HepG2 (cell line): Measurements from ENCODE around the gene POLR3GL. TPM values are rescaled to one million over a fixed set of nuclear protein-coding genes. Genes with fewer than 3 reads are reported as not detected.

Experiments
- ARID4A ChIP-seq: sonication (generic); formaldehyde crosslinking; IDR thresholded peaks from 2 replicates; pipeline ENCODE4 v1.5.0; 2020; ENCODE audit warnings: mild to moderate bottlenecking, missing genetic modification reagents, borderline replicate concordance
- FOSL2 ChIP-seq: sonication (generic); formaldehyde crosslinking; IDR thresholded peaks from 2 replicates; pipeline ENCODE4 v1.4.0; 2020; ENCODE audit warnings: missing genetic modification reagents
- FOXC1 ChIP-seq: sonication (generic); formaldehyde crosslinking; IDR thresholded peaks from 2 replicates; pipeline ENCODE4 v1.8.0; 2022; ENCODE audit warnings: mild to moderate bottlenecking, missing genetic modification reagents, borderline replicate concordance
- HOXA3 ChIP-seq: sonication (generic); formaldehyde crosslinking; IDR thresholded peaks from 2 replicates; pipeline ENCODE4 v1.5.0; 2020; ENCODE audit warnings: missing genetic modification reagents
- IKZF1 ChIP-seq: fragments of 450-650 bp; IDR thresholded peaks from 2 replicates; pipeline ENCODE4 v1.7.1; 2016
- KDM1A ChIP-seq: IDR thresholded peaks from 2 replicates; pipeline ENCODE4 v1.6.1; 2016; ENCODE audit warnings: missing compliant biosample characterization
- KDM6A ChIP-seq: IDR thresholded peaks from 2 replicates; pipeline ENCODE4 v1.6.1; 2016; ENCODE audit warnings: low read depth
- KLF6 ChIP-seq: IDR thresholded peaks from 2 replicates; pipeline ENCODE4 v1.8.0; 2016; ENCODE audit warnings: missing biosample characterization, missing genetic modification reagents
- MXD4 ChIP-seq: IDR thresholded peaks from 2 replicates; pipeline ENCODE4 v1.6.1; 2016; ENCODE audit warnings: mild to moderate bottlenecking, missing biosample characterization, missing genetic modification reagents
- NFRKB ChIP-seq: fragments of 450-650 bp; IDR thresholded peaks from 2 replicates; pipeline ENCODE4 v1.6.1; 2017
- TBL1XR1 ChIP-seq: fragments of 150-350 bp; IDR thresholded peaks from 2 replicates; pipeline ENCODE4 v1.6.1; 2014; ENCODE audit warnings: borderline replicate concordance, low read length; ENCODE audit not compliant: partially characterized antibody
- TEAD3 ChIP-seq: optimal IDR thresholded peaks from 2 replicates; pipeline ENCODE3; 2016; ENCODE audit warnings: borderline replicate concordance
- ZBTB39 ChIP-seq: sonication (generic); formaldehyde crosslinking; IDR thresholded peaks from 2 replicates; pipeline ENCODE4 v1.5.0; 2020; ENCODE audit warnings: missing genetic modification reagents
- ZGPAT ChIP-seq: IDR thresholded peaks from 2 replicates; pipeline ENCODE4 v1.6.1; 2016; ENCODE audit warnings: mild to moderate bottlenecking
- ZNF256 ChIP-seq: sonication (generic); formaldehyde crosslinking; conservative IDR thresholded peaks from 2 replicates; pipeline ENCODE4 v1.4.0; 2020; ENCODE audit warnings: missing genetic modification reagents
- ZNF260 ChIP-seq: sonication (generic); formaldehyde crosslinking; IDR thresholded peaks from 2 replicates; pipeline ENCODE4 v1.4.0; 2020; ENCODE audit warnings: missing genetic modification reagents, low read depth, mild to moderate bottlenecking, borderline replicate concordance
- ZNF275 ChIP-seq: sonication (generic); formaldehyde crosslinking; IDR thresholded peaks from 2 replicates; pipeline ENCODE4 v1.8.0; 2022; ENCODE audit warnings: missing genetic modification reagents, mild to moderate bottlenecking, inconsistent platforms, borderline replicate concordance
- ZNF382 ChIP-seq: sonication (generic); formaldehyde crosslinking; IDR thresholded peaks from 2 replicates; pipeline ENCODE4 v1.5.0; 2020; ENCODE audit warnings: missing genetic modification reagents, mild to moderate bottlenecking, borderline replicate concordance
- ZNF772 ChIP-seq: sonication (generic); formaldehyde crosslinking; IDR thresholded peaks from 2 replicates; pipeline ENCODE4 v1.5.0; 2020; ENCODE audit warnings: mild to moderate bottlenecking, missing genetic modification reagents
- ZNF792 ChIP-seq: IDR thresholded peaks from 2 replicates; pipeline ENCODE4 v1.6.1; 2016
- ZNF891 ChIP-seq: sonication (generic); formaldehyde crosslinking; IDR thresholded peaks from 2 replicates; pipeline ENCODE4 v1.5.0; 2020; ENCODE audit warnings: mild to moderate bottlenecking, missing genetic modification reagents
- ZSCAN25 ChIP-seq: sonication (generic); formaldehyde crosslinking; IDR thresholded peaks from 2 replicates; pipeline ENCODE4 v1.8.0; 2022; ENCODE audit warnings: mild to moderate bottlenecking, missing genetic modification reagents
- polyA plus RNA-seq, 8 experiments: library from polyadenylated mRNA; depleted of rRNA in 3 of 8; stranded (reverse) in 7 of 8; unstranded in 1 of 8; fragments of >200 nt; fragmentation: Illumina TruSeq in 4 of 8; extraction: Trizol in 4 of 8; gene quantifications; 2 replicates each; pipeline versions ENCODE4 v1.2.1 to v1.2.3, GENCODE V29; 2011 to 2016; ENCODE audit warnings: low read depth in 4 of 8, missing spikeins in 1 of 8, mixed read lengths in 1 of 8; ENCODE audit not compliant: insufficient read depth in 1 of 8
- total RNA-seq, 5 experiments: library from RNA; depleted of rRNA; stranded (reverse); fragments of >200 nt; fragmentation: Illumina TruSeq; extraction: Trizol; gene quantifications; 2 replicates each; pipeline ENCODE4 v1.2.3, GENCODE V29; 2016; ENCODE audit warnings: low read depth in 1 of 5

POLR3GL gene
- total and polyA plus RNA-seq, 2 of the 13 experiments (the other 11 are each of a cell fraction or from before 2014, with no cell fraction given), result 11.5 to 12.4 TPM

GRCh38 chr1:145985502-145986439, 21.3 kb downstream of the POLR3GL start (continued):
- no peak for TF ChIP-seq MXD4 (CRISPR knock-in tag)
- TF ChIP-seq NFRKB, result no peak
- no peak for TF ChIP-seq ZSCAN25 (CRISPR knock-in tag)
- 0 out of 2 replicates have a peak, but pooled peaks have one; percentile 28 for TF ChIP-seq KDM1A (CRISPR knock-in tag)
- no peak for TF ChIP-seq ZNF382 (CRISPR knock-in tag)
- no peak for TF ChIP-seq ZNF260 (CRISPR knock-in tag)
- TF ChIP-seq TBL1XR1, result no peak
- TF ChIP-seq KLF6 (CRISPR knock-in tag), result no peak
- TF ChIP-seq ZNF256, result no peak
- 0 out of 2 replicates have a peak, but pooled peaks have one; percentile 47 for TF ChIP-seq ZNF772
- no peak for TF ChIP-seq KDM6A (CRISPR knock-in tag)
- TF ChIP-seq FOSL2 (CRISPR knock-in tag), result 0 out of 2 replicates have a peak, but pooled peaks have one; percentile 7
- no peak for TF ChIP-seq FOXC1 (CRISPR knock-in tag)
- TF ChIP-seq ZNF891 (CRISPR knock-in tag), result no peak
- no peak for TF ChIP-seq IKZF1
- no peak for TF ChIP-seq ZBTB39 (CRISPR knock-in tag)
- TF ChIP-seq ZNF275 (CRISPR knock-in tag), result no peak
- peak; percentile 19; the same call in 1 of the 2 replicates for TF ChIP-seq ARID4A (CRISPR knock-in tag)
- TF ChIP-seq ZGPAT (CRISPR knock-in tag), result no peak
- TF ChIP-seq HOXA3 (CRISPR knock-in tag), result no peak
- TF ChIP-seq TEAD3 (CRISPR knock-in tag), result peak; percentile 26
- TF ChIP-seq ZNF792 (CRISPR knock-in tag), result no peak
